Measurements from ENCODE around the gene TGIF2. TPM values are rescaled to one million over a fixed set of nuclear protein-coding genes. Genes with fewer than 3 reads are reported as not detected.

TGIF2 gene
- total and polyA plus RNA-seq, 2 of the 4 experiments (the other 2 are of a cell fraction): 9.7 to 12.7 TPM

DNA sequence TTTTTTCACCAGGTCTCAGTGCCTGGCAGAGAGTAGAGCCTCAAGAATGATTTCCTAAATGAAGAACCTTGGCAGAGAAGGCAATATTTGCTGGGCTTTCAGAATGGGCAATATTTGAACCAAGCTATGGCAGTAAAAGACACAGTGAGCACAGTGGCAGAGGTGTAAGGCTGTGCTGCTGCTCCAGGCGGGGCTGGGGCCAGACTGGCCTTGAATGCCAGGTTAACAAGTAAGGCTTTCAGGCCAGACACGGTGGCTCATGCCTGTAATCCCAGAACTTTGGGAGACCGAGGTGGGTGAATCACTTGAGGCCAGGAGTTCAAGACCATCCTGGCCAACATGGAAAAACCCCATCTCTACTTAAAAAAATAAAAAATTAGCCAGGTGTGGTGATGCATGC lies 40.6 kb upstream of the TGIF2 start:
- ATAC-seq (ENCODE audit: low read depth): no peak

More for the DNA sequence above, 40.6 kb upstream of the TGIF2 start:
- no peak overlapping the region for H4K91ac ChIP-seq (ENCODE audit: insufficient read depth, low read depth, low read length)
- H3K23ac ChIP-seq (ENCODE audit: low read depth, low read length): no peak overlapping the region
- H3K9me3 ChIP-seq (ENCODE audit: control insufficient read depth, insufficient read depth, low read length): no peaks in the 10 kb centered on the region
- intact Hi-C loops (cut with micrococcal nuclease) (no loop called here), in situ Hi-C loops (cut with MboI; ENCODE audit: low sequenced_read_pairs) (no loop called here), dilution Hi-C loops (cut with HindIII; ENCODE audit: low sequenced_read_pairs, unreplicated experiment) (no loop called here)
- no peak overlapping the region for H2BK15ac ChIP-seq (ENCODE audit: low read depth, low read length)
- ChIA-PET POLR2A (ENCODE audit: unreplicated experiment) (no interaction called here), CTCF (no interaction called here)
- H3K9me1 ChIP-seq (ENCODE audit: insufficient read depth, low read length): peaks cover 10% of the 10 kb centered on the region
- peaks cover 15% of the 10 kb centered on the region for H3K36me3 ChIP-seq (ENCODE audit: control insufficient read depth, insufficient read depth, low read length)
- no peak overlapping the region for H2AK5ac ChIP-seq (ENCODE audit: low read depth, low read length)
- BruUV-seq (replicated peaks): no TSS peak
- H3K4me1 ChIP-seq (ENCODE audit: control insufficient read depth, insufficient read depth, low read length): no peaks in the 10 kb centered on the region
- no peak overlapping the region for H3K4me2 ChIP-seq (ENCODE audit: low read depth, low read length)
- H3K14ac ChIP-seq (replicated peaks; ENCODE audit: low read depth, low read length): no peak overlapping the region
- no peak overlapping the region for H2AK9ac ChIP-seq (replicated peaks; ENCODE audit: low read depth, low read length, poor library complexity)
- no peak overlapping the region for H3K4me3 ChIP-seq (ENCODE audit: insufficient read depth, low read depth, low read length)
- H2BK120ac ChIP-seq (ENCODE audit: low read depth, low read length): no peak overlapping the region
- H2BK5ac ChIP-seq (ENCODE audit: low read depth, low read length, poor library complexity, severe bottlenecking): no peak overlapping the region
- H2BK20ac ChIP-seq (ENCODE audit: low read depth, low read length): no peak overlapping the region
- no peak for DNase-seq
- no peak overlapping the region for H3K56ac ChIP-seq (ENCODE audit: extremely low read depth, insufficient read depth, low read length)
- H2AFZ ChIP-seq (replicated peaks; ENCODE audit: low read length, poor library complexity): no peak overlapping the region
- no peak overlapping the region for H3K9ac ChIP-seq (ENCODE audit: low read depth, low read length)
- WGBS, 2 experiments (ENCODE audit: extremely low coverage in 2 of 2, insufficient read length in 1 of 2): 100% methylated on average over 1 of the region's 3 CpGs; no CpG with 5 or more reads in 1 of the 2 experiments
- H4K20me1 ChIP-seq (ENCODE audit: insufficient read depth, low read length): no peaks in the 10 kb centered on the region
- H4K5ac ChIP-seq (ENCODE audit: low read depth, low read length): no peak overlapping the region
- no peaks in the 10 kb centered on the region for H3K27me3 ChIP-seq (ENCODE audit: control insufficient read depth, insufficient read depth, low read length)
- TF ChIP-seq CEBPB (IDR thresholded peaks at IDR 0.05; ENCODE audit: low read depth, low read length) (no peak), FOS (IDR thresholded peaks at IDR 0.05; ENCODE audit: low read depth, low read length) (no peak), MAZ (IDR thresholded peaks at IDR 0.05; ENCODE audit: borderline replicate concordance, low read depth, low read length) (no peak)
- TF ChIP-seq, protein P1, sequence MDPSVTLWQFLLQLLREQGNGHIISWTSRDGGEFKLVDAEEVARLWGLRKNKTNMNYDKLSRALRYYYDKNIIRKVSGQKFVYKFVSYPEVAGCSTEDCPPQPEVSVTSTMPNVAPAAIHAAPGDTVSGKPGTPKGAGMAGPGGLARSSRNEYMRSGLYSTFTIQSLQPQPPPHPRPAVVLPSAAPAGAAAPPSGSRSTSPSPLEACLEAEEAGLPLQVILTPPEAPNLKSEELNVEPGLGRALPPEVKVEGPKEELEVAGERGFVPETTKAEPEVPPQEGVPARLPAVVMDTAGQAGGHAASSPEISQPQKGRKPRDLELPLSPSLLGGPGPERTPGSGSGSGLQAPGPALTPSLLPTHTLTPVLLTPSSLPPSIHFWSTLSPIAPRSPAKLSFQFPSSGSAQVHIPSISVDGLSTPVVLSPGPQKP (IDR thresholded peaks at IDR 0.05; ENCODE audit: borderline replicate concordance, low read depth, low read length): no peak
- H3K18ac ChIP-seq (ENCODE audit: low read depth, low read length): no peak overlapping the region
- no peak overlapping the region for H3K4ac ChIP-seq (ENCODE audit: low read depth, low read length)
- H4K8ac ChIP-seq (ENCODE audit: low read depth in 2 of 2, low read length in 2 of 2): no peak overlapping the region
- H3K79me1 ChIP-seq (ENCODE audit: low read depth in 1 of 2, low read length in 2 of 2): no peaks in the 10 kb centered on the region
- H3K27ac ChIP-seq (ENCODE audit: insufficient read depth, low read length): no peak overlapping the region

Data from IMR-90 (cell line).